Measurements from ENCODE around the gene QDPR. TPM values are rescaled to one million over a fixed set of nuclear protein-coding genes. Genes with fewer than 3 reads are reported as not detected.

Gene QDPR
- total RNA-seq, 1 experiment from 2014 or later: 15.2 TPM

DNA sequence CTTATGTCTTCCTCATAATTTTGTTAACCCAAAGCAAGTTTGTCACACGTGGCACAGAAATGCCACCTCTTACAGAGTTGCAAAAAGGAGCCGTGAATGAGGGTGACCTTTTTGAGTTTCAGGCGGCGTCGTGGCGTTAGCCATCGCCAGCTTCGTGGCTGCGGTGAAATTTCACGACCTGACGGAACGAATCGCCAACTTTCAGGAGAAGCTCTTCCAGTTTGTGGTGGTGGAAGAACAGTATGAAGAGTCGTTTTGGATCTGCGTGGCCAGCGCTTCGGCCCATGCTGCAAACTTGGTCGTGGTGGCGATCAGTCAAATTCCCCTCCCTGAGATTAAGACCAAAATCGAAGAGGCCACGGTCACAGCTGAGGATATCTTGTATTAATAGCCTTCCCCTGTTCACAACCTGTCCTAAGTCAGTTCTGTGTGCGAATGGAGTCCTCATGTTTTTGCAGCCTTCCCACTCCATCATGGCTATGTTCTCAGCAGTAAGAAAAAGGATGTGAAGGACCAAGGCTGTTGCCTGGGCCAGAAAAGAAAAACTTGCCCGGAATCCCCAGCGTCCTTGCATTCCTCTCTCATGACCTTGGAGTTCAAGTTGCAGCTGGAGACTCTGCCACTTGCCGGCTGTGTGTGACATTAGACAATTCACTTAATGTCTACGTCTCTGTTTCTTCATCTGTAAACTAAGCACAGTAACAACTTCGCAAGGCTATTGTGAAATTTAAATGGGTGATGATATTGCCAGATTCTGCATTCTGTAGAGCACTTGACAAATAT lies 15.0 kb upstream of the QDPR start:
- in situ Hi-C loops (cut with HindIII; ENCODE audit: low pct_unique_long_range_greater_than_20kb, low sequenced_read_pairs) (no loop called here), intact Hi-C loops (cut with micrococcal nuclease; ENCODE audit: unreplicated experiment) (no loop called here)
- DNase-seq (ENCODE audit: low read depth, low spot score) (no peak), ATAC-seq (no peak)
- no TSS peak for BruUV-seq (replicated peaks)
- Histone ChIP-seq H3K4me3 (ENCODE audit: low read depth in 2 of 2, low read length in 2 of 2) (no peak overlapping the region), H3K27ac (ENCODE audit: low read length) (no peak overlapping the region), H3K4me1 (ENCODE audit: control insufficient read depth, insufficient read depth, low read length) (no peaks in the 10 kb centered on the region), H3K27me3 (ENCODE audit: control insufficient read depth, insufficient read depth, low read length) (no peaks in the 10 kb centered on the region), H3K9me3 (ENCODE audit: control insufficient read depth, insufficient read depth, low read depth, low read length) (no peaks in the 10 kb centered on the region), H3K36me3 (ENCODE audit: control insufficient read depth, insufficient read depth, low read length) (no peaks in the 10 kb centered on the region)
- ChIA-PET POLR2A (no interaction called here), CTCF (no interaction called here)
- no peak for TF ChIP-seq CTCF (IDR thresholded peaks at IDR 0.05)
- TF ChIP-seq TCF7L2 (IDR thresholded peaks at IDR 0.05; ENCODE audit: low read depth, low read length): no peak
- TF ChIP-seq, protein P1, sequence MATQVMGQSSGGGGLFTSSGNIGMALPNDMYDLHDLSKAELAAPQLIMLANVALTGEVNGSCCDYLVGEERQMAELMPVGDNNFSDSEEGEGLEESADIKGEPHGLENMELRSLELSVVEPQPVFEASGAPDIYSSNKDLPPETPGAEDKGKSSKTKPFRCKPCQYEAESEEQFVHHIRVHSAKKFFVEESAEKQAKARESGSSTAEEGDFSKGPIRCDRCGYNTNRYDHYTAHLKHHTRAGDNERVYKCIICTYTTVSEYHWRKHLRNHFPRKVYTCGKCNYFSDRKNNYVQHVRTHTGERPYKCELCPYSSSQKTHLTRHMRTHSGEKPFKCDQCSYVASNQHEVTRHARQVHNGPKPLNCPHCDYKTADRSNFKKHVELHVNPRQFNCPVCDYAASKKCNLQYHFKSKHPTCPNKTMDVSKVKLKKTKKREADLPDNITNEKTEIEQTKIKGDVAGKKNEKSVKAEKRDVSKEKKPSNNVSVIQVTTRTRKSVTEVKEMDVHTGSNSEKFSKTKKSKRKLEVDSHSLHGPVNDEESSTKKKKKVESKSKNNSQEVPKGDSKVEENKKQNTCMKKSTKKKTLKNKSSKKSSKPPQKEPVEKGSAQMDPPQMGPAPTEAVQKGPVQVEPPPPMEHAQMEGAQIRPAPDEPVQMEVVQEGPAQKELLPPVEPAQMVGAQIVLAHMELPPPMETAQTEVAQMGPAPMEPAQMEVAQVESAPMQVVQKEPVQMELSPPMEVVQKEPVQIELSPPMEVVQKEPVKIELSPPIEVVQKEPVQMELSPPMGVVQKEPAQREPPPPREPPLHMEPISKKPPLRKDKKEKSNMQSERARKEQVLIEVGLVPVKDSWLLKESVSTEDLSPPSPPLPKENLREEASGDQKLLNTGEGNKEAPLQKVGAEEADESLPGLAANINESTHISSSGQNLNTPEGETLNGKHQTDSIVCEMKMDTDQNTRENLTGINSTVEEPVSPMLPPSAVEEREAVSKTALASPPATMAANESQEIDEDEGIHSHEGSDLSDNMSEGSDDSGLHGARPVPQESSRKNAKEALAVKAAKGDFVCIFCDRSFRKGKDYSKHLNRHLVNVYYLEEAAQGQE (IDR thresholded peaks at IDR 0.05; ENCODE audit: insufficient read depth in 1 of 2, low read depth in 2 of 2, low read length in 1 of 2): no peak
- no peak for TF ChIP-seq POLR2AphosphoS5 (IDR thresholded peaks at IDR 0.05; ENCODE audit: low read depth, low read length)
- no peak for TF ChIP-seq SIN3A (IDR thresholded peaks at IDR 0.05; ENCODE audit: borderline replicate concordance, insufficient read depth, low read depth, low read length)

DNA sequence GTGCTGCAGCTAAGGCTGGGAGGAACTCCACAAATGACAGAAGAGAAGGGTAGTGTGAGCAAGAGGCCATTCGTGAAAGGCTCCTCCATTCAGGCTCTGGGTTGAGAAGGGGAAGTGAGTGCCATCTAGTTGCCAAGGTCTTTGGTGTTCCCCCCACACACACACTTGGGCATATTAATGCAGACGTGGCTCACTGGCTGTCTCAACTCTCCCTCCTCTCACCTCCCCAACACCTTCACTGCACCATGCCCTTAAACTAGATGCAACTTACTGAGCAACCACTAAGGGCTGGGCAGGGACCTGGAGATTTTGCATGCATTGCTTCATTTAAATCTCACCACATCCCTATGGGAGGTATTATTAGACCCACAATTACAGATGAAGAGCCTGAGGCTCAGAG lies 11.8 kb upstream of the QDPR start:
- in situ Hi-C loops (cut with HindIII; ENCODE audit: low pct_unique_long_range_greater_than_20kb, low sequenced_read_pairs): no loop called here
- no peaks in the 10 kb centered on the region for H3K27me3 ChIP-seq (ENCODE audit: control insufficient read depth, insufficient read depth, low read length)
- ChIA-PET POLR2A (no interaction called here), CTCF (interaction anchor here (0.6 kb wide), 1 partner anchor 52 kb away, joined by 3 read pairs; no protein-coding TSS in a partner anchor)
- intact Hi-C loops (cut with micrococcal nuclease; ENCODE audit: unreplicated experiment): no loop called here
- no peaks in the 10 kb centered on the region for H3K4me1 ChIP-seq (ENCODE audit: control insufficient read depth, insufficient read depth, low read length)
- no peak overlapping the region for H3K27ac ChIP-seq (ENCODE audit: low read length)
- no peak for ATAC-seq
- no peak overlapping the region for H3K4me3 ChIP-seq (ENCODE audit: low read depth in 2 of 2, low read length in 2 of 2)
- DNase-seq (ENCODE audit: low read depth, low spot score): no peak
- H3K36me3 ChIP-seq (ENCODE audit: control insufficient read depth, insufficient read depth, low read length): no peaks in the 10 kb centered on the region
- BruUV-seq (replicated peaks): no TSS peak
- no peak for TF ChIP-seq TCF7L2 (IDR thresholded peaks at IDR 0.05; ENCODE audit: low read depth, low read length)
- TF ChIP-seq POLR2AphosphoS5 (IDR thresholded peaks at IDR 0.05; ENCODE audit: low read depth, low read length): no peak
- TF ChIP-seq, protein P1 (IDR thresholded peaks at IDR 0.05; ENCODE audit: insufficient read depth in 1 of 2, low read depth in 2 of 2, low read length in 1 of 2): no peak
- TF ChIP-seq SIN3A (IDR thresholded peaks at IDR 0.05; ENCODE audit: borderline replicate concordance, insufficient read depth, low read depth, low read length): no peak
- no peak for TF ChIP-seq CTCF (IDR thresholded peaks at IDR 0.05)
- no peaks in the 10 kb centered on the region for H3K9me3 ChIP-seq (ENCODE audit: control insufficient read depth, insufficient read depth, low read depth, low read length)

All from Panc1 (cell line).